GM12878 (cell line): Measurements from ENCODE around the gene BCAR3. TPM values are rescaled to one million over a fixed set of nuclear protein-coding genes. Genes with fewer than 3 reads are reported as not detected.

Source experiments
- ATAC-seq: fragments of 200-7000 bp; cut with Tn5 transposase; 3 replicates; pipeline ENCODE4 v1.9.1; 2020; ENCODE audit warnings: mild to moderate bottlenecking, moderate library complexity
- BruUV-seq: library from RNA; stranded (reverse); fragments of 400-500 nt; replicated peaks from 2 replicates; lab custom pipeline; 2021; lab: Mats Ljungman, UMichigan
- CTCF ChIA-PET: fragments of 300-600 bp; sonication (Branson Sonifier 250); formaldehyde crosslinking; extraction: SDS; loops from one replicate; lab custom pipeline; 2021; ENCODE audit warnings: inconsistent platforms; lab: Yijun Ruan, JAX
- POLR2A ChIA-PET: fragments of 350-600 bp; formaldehyde crosslinking; extraction: SDS; loops from one replicate; lab custom pipeline; 2021; ENCODE audit warnings: inconsistent platforms; lab: Charles Lee
- RAD21 ChIA-PET: fragments of 300-600 bp; sonication (Branson Sonifier 250); formaldehyde crosslinking; loops from one replicate; lab custom pipeline; 2023; ENCODE audit warnings: antibody characterized with exemption; ENCODE audit not compliant: unreplicated experiment; lab: Charles Lee
- SMC1A ChIA-PET: fragments of 300-600 bp; sonication (Branson Sonifier 250); formaldehyde crosslinking; loops from one replicate; lab custom pipeline; 2023; ENCODE audit not compliant: unreplicated experiment, uncharacterized antibody; lab: Charles Lee
- DNase-seq: peaks from one replicate; pipeline ENCODE4 v3.0.0-alpha.2; 2011; ENCODE audit warnings: low read depth, low spot score
- FAIRE-seq: peaks from 3 replicates; lab custom pipeline; 2011; peaks lifted over from hg19 to GRCh38; lab: Jason Lieb, UNC
- H2AFZ ChIP-seq: 2 replicates; pipeline ENCODE4 v1.6.0; 2011; ENCODE audit warnings: low read depth, low read length, control low read depth; ENCODE audit not compliant: control insufficient read depth
- H3K27ac ChIP-seq: 2 replicates; pipeline ENCODE4 v1.5.1; 2011; ENCODE audit warnings: control low read depth; ENCODE audit not compliant: control insufficient read depth, insufficient read depth
- H3K27me3 ChIP-seq, 2 experiments: replicated peaks in 1 of 2; 2 replicates each; pipeline versions ENCODE4 v1.6.0 to v1.6.1; 2011; ENCODE audit warnings: low read length in 1 of 2; ENCODE audit not compliant: control insufficient read depth in 2 of 2, insufficient read depth in 2 of 2
- H3K36me3 ChIP-seq, 2 experiments: 2 replicates each; pipeline ENCODE4 v1.5.1; 2011; ENCODE audit warnings: low read length in 1 of 2; ENCODE audit not compliant: control insufficient read depth in 2 of 2, insufficient read depth in 2 of 2
- H3K4me1 ChIP-seq: 2 replicates; pipeline ENCODE4 v1.6.1; 2011; ENCODE audit warnings: mild to moderate bottlenecking, low read length, moderate library complexity, mixed read lengths; ENCODE audit not compliant: control insufficient read depth, insufficient read depth
- H3K4me2 ChIP-seq: 2 replicates; pipeline ENCODE4 v1.6.0; 2011; ENCODE audit warnings: control low read depth; ENCODE audit not compliant: control insufficient read depth, insufficient read depth
- H3K4me3 ChIP-seq: fragments of 200-600 bp; sonication (generic); 2 replicates; pipeline ENCODE4 v1.5.1; 2016
- H3K79me2 ChIP-seq: 2 replicates; pipeline ENCODE4 v1.6.0; 2011; ENCODE audit warnings: low read length; ENCODE audit not compliant: control insufficient read depth, insufficient read depth
- H3K9ac ChIP-seq: 2 replicates; pipeline ENCODE4 v1.8.0; 2011; ENCODE audit warnings: low read length, control low read depth, mixed read lengths; ENCODE audit not compliant: control insufficient read depth, insufficient read depth
- H3K9me3 ChIP-seq: replicated peaks from 3 replicates; pipeline ENCODE4 v1.5.1; 2011; ENCODE audit warnings: mild to moderate bottlenecking, low read length; ENCODE audit not compliant: control insufficient read depth, insufficient read depth
- H4K20me1 ChIP-seq: 2 replicates; pipeline ENCODE4 v1.6.0; 2011; ENCODE audit not compliant: control insufficient read depth, insufficient read depth
- FOXM1 ChIP-seq: IDR thresholded peaks from 2 replicates; pipeline ENCODE4 v1.6.1; 2012; ENCODE audit warnings: low read depth, mild to moderate bottlenecking, inconsistent platforms, low read length, moderate library complexity
- IKZF1 ChIP-seq: fragments of 450-650 bp; conservative IDR thresholded peaks from 2 replicates; pipeline ENCODE4 v1.6.1; 2017; ENCODE audit warnings: antibody characterized with exemption, mild to moderate bottlenecking
- IKZF2 ChIP-seq, 2 experiments: fragments of 450-650 bp; IDR thresholded peaks; 2 replicates each; pipeline ENCODE4 v1.6.1; 2017; ENCODE audit warnings: mild to moderate bottlenecking in 2 of 2, moderate library complexity in 2 of 2
- KDM1A ChIP-seq: fragments of 200-600 bp; sonication (generic); IDR thresholded peaks from 2 replicates; pipeline ENCODE4 v1.6.1; 2016; ENCODE audit warnings: borderline replicate concordance
- NKRF ChIP-seq: fragments of 450-650 bp; conservative IDR thresholded peaks from 2 replicates; pipeline ENCODE4 v1.6.1; 2017; ENCODE audit warnings: mild to moderate bottlenecking, moderate library complexity
- RB1 ChIP-seq: fragments of 450-650 bp; formaldehyde crosslinking; IDR thresholded peaks from 2 replicates; pipeline ENCODE4 v1.6.1; 2017; ENCODE audit warnings: mild to moderate bottlenecking, borderline replicate concordance
- TCF7 ChIP-seq: IDR thresholded peaks from 2 replicates; pipeline ENCODE4 v1.6.1; 2014; ENCODE audit warnings: antibody characterized with exemption, borderline replicate concordance
- ZNF274 ChIP-seq: IDR thresholded peaks from one replicate; pipeline ENCODE4 v1.8.0; 2011; ENCODE audit not compliant: insufficient read length, insufficient read depth
- WGBS: methylation state at CpG from one replicate; pipeline ENCODE4 v1.1.6; 2016; ENCODE audit warnings: low lambda C conversion rate; ENCODE audit not compliant: insufficient replicate concordance, insufficient coverage; ENCODE audit errors: missing lambda C conversion rate; 5-methylcytosine and 5-hydroxymethylcytosine counted together
- in situ Hi-C: fragments of 300-500 bp; cut with MboI; formaldehyde crosslinking; loops from 9 replicates; pipeline ENCODE4 v1.14.3; 2018; ENCODE audit warnings: mixed read lengths
- intact Hi-C: fragments of 100-400 bp; cut with micrococcal nuclease; formaldehyde crosslinking; loops from one replicate; pipeline ENCODE4 v1.14.2; 2022; ENCODE audit not compliant: unreplicated experiment
- polyA plus RNA-seq, 11 experiments: library from polyadenylated mRNA; depleted of rRNA in 4 of 11; unstranded in 6 of 11; stranded (reverse) in 5 of 11; fragments of >200 nt; fragmentation: Nextera tagmentation in 4 of 11; fragmentation: Illumina TruSeq in 1 of 11; extraction: Ambion mirVana in 4 of 11; extraction: Trizol in 1 of 11; gene quantifications; 1 replicate in 1 of 11; 2 replicates in 10 of 11; pipeline versions ENCODE4 v1.2.1 to v1.2.3, GENCODE V29; 2011 to 2016; ENCODE audit warnings: inconsistent platforms in 2 of 11, missing spikeins in 2 of 11, low read depth in 1 of 11
- total RNA-seq, 4 experiments: library from RNA; depleted of rRNA in 3 of 4; stranded (reverse); fragments of >200 nt in 3 of 4; fragmentation: Illumina TruSeq in 1 of 4; extraction: Trizol in 1 of 4; gene quantifications; 2 replicates each; pipeline versions ENCODE4 v1.2.1 to v1.2.3, GENCODE V29; 2013 to 2021

Gene BCAR3
- total and polyA plus RNA-seq, 10 of the 15 experiments (the other 5 are each of a cell fraction or from before 2014, with no cell fraction given), result 1.3 to 6.6 (median 1.8) TPM

- no peak for TF ChIP-seq IKZF1
- no peak for TF ChIP-seq IKZF2 (IDR thresholded peaks at IDR 0.05)
These were observed 122.6 kb downstream of the BCAR3 start (continued) for GRCh38 chr1:93559045-93559444.

- SMC1A ChIA-PET, result interaction anchor here (2.8 kb wide), 1 partner anchor 10 kb away, joined by 12 read pairs; no protein-coding TSS in a partner anchor
These were observed 125.3 kb downstream of the BCAR3 start for GRCh38 chr1:93556291-93556690.

More at GRCh38 chr1:93556291-93556690, 125.3 kb downstream of the BCAR3 start:
- ATAC-seq, result no peak
- in situ Hi-C loops, result no loop called here
- Histone ChIP-seq H3K27me3 (no peaks in the 10 kb centered on the region; a peak in 2 of 4 replicates), H3K79me2 (no peaks in the 10 kb centered on the region), H3K4me2 (no peak overlapping the region), H3K27ac (no peak overlapping the region), H3K9me3 (no peaks in the 10 kb centered on the region), H3K4me3 (no peak overlapping the region)
- no peak for FAIRE-seq
- ChIA-PET POLR2A (interaction anchor here (0.6 kb wide), 1 partner anchor 36 kb away, joined by 4 read pairs; no protein-coding TSS in a partner anchor), RAD21 (interaction anchor here (0.7 kb wide), 1 partner anchor 9 kb away, joined by 3 read pairs; no protein-coding TSS in a partner anchor)
- intact Hi-C loops, result no loop called here
- TF ChIP-seq FOXM1, result no peak
- no peak for TF ChIP-seq NKRF
- TF ChIP-seq RB1, result no peak
- no peak for TF ChIP-seq KDM1A
- no peak for TF ChIP-seq TCF7
- no peak for TF ChIP-seq ZNF274
- TF ChIP-seq, all 136 proteins: peak for 0
- WGBS, result 81% methylated on average over 2 of the region's 2 CpGs
- BruUV-seq, result no TSS peak
- Histone ChIP-seq H2AFZ (no peak overlapping the region), H4K20me1 (no peaks in the 10 kb centered on the region), H3K9ac (no peak overlapping the region), H3K4me1 (no peaks in the 10 kb centered on the region), H3K36me3 (no peaks in the 10 kb centered on the region)
- CTCF ChIA-PET, result interaction anchor here (1.1 kb wide), 1 partner anchor 10 kb away, joined by 3 read pairs; no protein-coding TSS in a partner anchor
- DNase-seq, result no peak
